ENCODE measurements around the gene PLXNA1.

Gene PLXNA1

GRCh38 chr3:127025456-127025855 is 42.5 kb downstream of the PLXNA1 start:
- no peak for DNase-seq

DNA sequence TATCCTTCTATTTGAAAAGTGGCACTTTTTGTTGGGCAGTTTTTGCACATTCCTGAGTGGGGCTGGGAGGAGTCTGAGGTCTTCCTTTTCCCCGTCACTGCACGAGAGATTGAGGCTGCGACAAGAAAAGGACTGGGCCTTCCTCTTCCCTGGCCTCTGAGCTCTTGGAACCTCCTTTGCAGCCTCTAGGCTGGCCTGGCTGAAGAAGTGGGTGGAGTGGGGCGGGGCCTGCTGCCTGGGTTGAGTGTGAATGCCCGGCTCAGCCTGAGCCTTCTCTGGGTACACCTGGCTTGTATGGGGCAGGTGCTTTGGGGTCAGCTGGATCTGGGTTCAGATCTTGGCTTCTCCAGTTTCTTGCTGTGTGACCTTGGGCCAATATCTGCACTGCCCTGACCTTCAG is 43.1 kb downstream of the PLXNA1 start:
- DNase-seq = no peak

DNA sequence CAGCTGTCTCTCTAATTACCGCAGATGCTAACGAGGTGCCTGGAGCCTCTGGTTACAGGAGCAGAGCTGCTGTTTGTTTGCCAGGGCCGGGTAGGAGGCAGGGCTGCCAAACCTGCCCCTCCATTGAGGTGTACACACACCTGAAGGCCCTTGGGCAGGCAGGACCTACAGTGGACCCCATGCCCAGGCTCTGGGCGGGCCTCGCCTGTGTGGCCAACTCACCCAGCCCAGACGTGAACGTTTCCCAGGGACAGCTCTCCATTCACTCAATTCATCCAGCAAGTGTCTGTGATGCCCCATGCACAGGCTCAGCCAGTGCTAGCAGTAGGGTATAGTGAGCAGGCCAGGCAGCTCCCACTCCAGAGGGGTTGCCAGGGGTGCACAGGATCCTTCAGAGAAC is 43.7 kb downstream of the PLXNA1 start:
- no peak for DNase-seq

GRCh38 chr3:127027061-127027735 is 44.3 kb downstream of the PLXNA1 start:
- no peak for DNase-seq

- no peak for DNase-seq
Observed at GRCh38 chr3:127027811-127028548, 45.1 kb downstream of the PLXNA1 start.

GRCh38 chr3:127028781-127029657 is 46.1 kb downstream of the PLXNA1 start:
- no peak for DNase-seq

DNA sequence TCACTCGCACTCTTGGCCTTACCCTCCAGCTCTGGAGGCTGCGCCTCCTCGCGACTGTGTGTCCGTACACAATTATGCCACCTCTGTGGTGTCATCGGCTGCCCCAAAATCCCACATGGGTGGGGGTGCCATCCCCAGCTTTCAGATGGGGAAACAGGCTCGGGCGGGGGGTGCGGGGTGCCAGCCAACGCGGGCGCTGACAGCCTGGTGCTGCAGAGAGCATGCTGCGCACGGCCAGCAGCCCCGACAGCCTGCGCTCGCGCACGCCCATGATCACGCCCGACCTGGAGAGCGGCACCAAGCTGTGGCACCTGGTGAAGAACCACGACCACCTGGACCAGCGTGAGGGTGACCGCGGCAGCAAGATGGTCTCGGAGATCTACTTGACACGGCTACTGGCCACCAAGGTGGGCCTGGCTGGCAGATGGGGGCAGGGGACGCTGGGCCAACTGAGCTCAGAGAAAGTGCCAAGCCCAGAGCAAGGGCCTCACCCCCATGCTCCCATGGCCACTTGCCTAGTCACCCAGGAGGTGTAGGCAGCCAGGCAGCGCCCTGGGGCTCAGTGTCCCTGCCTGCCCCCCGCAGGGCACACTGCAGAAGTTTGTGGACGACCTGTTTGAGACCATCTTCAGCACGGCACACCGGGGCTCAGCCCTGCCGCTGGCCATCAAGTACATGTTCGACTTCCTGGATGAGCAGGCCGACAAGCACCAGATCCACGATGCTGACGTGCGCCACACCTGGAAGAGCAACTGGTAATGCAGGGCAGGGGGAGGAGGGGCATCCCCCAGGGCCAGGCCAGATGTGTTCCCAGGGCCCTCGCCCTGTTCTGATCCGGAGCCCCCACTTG is 47.0 kb downstream of the PLXNA1 start:
- no peak for DNase-seq

DNA sequence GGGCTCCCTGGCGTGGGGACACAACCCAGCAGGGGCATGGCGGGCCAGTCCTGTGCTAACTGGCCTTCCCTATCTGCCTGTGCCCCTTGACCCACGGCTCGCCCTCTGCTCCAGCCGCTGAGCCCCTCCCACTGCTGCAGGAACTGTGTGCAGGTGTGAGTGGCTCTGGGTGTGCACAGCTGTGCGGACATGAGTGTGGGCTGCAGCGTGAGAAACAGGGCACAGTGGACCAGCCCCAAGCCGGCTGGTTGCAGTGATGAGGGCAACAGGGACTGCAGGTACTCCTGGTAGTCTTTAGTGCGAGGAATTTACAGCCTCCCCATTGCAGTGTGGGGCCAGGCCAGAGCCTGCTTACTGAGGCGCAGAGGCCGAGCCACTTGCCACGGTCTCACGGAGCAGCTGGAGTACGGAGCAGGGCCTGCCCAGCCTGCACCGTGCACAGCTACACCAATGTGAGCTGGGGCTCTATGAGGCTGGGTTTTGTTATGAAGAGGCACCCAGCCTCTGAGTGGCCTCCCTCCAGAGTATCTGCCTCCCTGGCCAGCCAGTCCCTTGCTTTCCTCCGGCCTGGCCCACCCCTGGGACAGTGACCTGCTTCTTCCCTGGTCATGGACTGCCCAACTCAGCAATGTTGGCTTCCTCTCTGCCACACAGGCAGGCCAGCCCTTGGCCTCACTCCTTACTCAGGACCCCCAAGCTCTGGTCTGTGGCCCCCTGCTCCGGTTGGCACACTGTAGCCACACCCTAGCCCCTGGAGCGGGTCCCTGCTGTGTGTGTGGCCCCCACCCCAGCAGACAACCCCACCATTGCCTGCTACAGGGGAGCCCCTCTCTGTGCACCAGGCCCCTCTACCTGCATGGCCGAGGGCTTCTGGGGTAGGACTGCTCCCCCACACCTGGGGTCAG is 47.8 kb downstream of the PLXNA1 start:
- no peak for DNase-seq

DNA sequence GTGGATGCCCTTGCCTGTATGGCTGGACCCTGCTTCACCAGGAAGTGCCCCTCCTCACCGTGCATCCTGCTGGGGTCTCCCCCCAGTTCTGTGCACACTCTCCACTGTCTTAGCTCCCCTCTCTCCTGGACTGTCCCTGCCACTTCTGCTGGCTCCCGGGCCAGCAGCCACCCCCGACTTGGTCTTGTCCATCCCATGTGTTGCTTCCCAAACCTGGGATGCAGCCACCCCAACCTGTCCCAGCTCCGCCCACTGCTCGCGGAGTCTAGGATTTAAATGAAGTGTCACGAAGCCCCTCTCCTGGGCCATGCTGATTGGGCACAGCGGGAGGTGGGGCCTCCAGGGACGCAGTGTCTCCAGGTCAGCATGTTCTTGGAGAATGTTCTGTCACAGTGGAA is 48.5 kb downstream of the PLXNA1 start:
- no peak for DNase-seq

GRCh38 chr3:127031845-127032244 is 48.9 kb downstream of the PLXNA1 start:
- DNase-seq = no peak

DNA sequence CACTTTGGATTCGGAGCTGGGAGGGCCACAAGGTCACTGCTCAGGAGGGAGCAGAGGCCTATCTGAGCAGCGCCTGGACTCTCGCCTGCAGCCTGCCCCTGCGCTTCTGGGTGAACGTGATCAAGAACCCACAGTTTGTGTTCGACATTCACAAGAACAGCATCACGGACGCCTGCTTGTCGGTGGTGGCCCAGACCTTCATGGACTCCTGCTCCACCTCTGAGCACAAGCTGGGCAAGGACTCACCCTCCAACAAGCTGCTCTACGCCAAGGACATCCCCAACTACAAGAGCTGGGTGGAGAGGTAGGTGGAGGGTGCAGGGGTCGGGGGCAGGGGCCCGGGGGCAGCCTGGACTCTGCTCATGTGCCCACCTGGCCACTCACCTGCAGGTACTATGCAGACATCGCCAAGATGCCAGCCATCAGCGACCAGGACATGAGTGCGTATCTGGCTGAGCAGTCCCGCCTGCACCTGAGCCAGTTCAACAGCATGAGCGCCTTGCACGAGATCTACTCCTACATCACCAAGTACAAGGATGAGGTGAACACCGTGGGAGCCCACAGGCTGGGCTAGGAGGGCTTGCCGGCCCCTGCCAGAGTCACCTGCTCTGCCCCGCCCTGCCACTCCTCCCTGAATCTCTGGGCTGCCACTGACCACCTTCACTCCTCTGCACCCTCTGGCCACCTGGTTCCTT is 49.5 kb downstream of the PLXNA1 start:
- no peak for DNase-seq
